ENCODE results near the gene BBC3.
"Not testable (repeated sequence)": the region's sequence is repeated elsewhere in the genome, so short reads cannot be mapped to it uniquely, and the experiment has no call there.

Gene BBC3, protein sequence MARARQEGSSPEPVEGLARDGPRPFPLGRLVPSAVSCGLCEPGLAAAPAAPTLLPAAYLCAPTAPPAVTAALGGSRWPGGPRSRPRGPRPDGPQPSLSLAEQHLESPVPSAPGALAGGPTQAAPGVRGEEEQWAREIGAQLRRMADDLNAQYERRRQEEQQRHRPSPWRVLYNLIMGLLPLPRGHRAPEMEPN

DNA sequence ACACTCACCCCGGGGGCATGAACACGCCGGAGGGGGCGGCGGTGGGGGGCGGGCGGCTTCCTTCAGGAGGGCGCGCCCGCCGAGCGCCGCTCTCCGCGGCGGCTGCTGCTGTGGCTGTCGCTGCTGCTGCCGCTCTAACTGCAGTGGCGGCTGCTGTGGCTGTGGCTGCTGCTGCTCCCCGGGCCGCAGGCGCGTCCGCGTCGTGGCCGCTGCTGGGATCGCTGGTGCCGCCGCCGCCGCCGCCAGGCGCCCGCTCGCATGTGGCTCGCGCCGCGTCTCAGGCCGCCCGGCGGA lies at the start of gene BBC3:
TSS of gene BBC3 (minus strand) at position 279 of the 294 bp plus-strand sequence. CDS start 2,768 bp downstream, outside the sequence.
- FAIRE-seq, result no peak

DNA sequence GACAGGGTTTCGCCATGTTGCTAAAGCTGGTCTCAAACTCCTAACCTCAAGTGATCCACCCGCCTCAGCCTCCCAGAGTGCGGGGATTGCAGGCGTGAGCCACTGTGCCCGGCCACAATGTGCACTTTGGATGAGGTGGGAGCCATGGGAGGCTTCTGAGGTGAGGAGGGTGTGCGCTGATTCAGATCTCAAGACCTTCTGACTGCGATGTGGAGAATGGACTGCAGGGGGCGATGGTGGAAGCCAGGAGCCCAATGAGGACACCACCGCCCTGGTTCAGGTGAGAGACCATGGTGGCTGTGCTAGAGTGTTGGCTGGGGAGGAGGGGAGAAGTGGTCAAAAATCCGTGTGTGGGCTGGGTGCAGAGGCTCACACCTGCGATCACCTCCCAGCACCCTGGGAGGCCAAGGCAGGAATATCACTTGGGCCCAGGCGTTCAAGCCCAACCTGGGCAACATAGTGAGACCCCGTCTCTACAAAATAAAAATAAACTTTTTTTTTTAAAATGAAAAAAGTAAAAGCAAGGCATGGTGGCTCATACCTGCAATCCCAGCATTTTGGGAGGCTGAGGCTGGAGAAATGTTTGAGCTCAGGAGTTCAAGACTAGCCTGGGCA lies 49.3 kb upstream of the BBC3 start:
- no peak for FAIRE-seq

- FAIRE-seq, result not testable (repeated sequence)
Measured at GRCh38 chr19:47276513-47276912, 45.5 kb upstream of the BBC3 start.

DNA sequence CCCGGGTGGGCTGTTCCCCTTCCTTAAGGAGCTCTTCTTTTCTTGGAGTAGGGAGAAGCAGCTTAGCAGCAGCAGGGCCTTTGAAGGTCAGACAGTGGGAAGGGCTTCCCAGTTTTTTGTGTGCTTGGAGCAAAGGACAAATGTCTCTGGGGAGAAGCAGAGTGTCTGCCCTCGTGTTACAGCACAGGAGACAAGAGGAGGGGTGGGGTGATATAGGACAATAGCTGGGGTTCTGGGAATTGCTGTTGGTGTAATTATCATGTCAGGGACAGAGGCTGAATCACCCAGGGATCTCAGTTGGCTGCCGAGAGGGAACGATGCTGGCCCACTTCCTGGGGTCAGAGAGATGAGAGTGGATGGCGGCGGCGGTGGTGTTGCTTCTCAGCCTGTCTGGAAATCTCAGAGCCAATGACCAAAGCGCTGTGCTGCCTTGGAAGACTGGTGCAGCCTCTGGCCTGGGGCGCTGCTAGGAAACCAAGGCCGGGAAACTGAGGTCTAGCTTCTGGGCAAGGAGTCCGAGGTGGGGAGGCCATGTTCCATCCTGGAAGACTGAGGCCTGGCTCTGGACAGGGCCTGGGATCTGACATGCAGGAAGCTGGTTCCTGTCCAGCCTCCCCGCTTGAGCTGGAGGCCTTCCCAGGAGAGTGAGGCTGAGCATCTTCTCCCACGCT lies 44.9 kb upstream of the BBC3 start:
- no peak for FAIRE-seq

DNA sequence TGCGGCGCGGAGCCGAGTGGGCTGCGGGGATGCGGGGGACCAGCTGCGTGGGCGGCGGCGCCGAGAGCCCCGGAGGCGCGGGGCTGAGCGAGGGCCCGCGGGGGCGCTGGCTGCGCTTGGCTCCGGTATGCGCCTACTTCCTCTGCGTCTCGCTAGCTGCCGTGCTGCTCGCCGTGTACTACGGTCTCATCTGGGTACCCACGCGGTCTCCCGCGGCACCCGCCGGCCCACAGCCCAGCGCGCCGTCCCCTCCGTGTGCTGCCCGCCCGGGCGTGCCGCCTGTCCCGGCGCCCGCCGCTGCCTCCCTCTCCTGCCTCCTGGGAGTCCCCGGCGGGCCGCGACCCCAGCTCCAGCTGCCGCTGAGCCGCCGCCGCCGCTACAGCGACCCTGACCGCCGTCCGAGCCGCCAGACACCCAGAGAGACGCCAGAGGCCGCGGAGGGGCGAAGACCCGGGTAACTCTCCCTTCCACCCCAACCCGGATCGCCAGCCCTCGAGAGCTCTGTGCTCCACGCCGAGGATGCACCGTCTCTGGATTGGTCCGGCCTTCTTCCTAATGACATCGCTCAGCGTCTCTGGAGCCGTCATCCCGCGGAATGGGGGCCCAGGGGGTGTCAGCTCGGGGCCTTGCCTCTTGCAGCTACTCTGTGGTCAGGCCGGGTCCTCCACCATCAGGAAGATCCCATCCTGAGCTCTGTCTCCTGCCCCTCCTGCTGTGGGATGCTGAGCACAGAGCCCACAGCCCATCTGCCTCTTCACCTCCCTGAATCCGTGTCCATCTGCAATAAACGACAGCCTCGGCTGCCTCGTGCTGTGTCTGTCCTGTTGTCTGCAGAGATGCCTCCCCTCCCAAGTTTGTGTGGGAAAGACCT lies 44.1 kb upstream of the BBC3 start:
- FAIRE-seq, result no peak

GRCh38 chr19:47274071-47274890 lies 43.3 kb upstream of the BBC3 start, which contains the start of gene INAFM1:
Gene INAFM1, plus strand, starts transcription at chr19:47274885. Its CDS starts 35 bp downstream, at chr19:47274920.
- FAIRE-seq, result no peak

DNA sequence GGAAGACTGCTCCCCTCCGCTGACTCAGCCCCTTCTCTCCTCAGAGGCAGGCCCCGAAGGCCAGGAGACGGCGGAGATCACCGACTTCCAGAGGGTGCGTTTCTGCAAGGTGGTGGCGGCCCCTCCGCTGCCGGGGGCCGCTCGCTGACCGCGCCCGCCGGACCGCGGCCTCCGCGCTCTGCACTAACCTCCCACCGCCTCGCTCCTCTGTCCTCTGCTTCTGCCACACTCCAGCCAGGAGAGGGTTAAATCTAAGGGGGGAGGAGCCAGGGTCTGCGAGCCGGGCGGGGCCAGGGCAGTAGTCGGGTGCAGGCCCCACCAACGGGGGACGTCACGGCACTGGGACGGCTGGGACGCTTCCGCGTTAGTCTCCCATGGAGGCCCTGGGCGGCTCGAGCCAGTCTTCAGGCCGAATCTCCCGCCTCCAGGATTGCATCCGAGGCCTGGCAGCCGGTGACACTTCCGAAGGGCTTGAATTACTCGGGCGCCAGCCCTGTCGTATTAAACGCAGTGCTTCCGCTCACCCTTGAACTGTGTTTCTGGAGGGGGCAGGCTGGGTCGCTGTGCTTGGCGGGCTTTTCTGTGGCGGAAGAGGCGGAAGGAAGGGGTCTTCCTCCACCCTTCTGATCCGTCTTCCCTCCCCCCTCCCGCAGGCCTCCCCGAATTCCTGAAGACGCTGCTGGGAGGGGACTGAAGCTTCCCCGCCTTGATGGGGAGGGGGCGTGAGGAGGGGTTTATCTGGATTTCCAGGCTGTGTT lies 42.5 kb upstream of the BBC3 start:
- no peak for FAIRE-seq

DNA sequence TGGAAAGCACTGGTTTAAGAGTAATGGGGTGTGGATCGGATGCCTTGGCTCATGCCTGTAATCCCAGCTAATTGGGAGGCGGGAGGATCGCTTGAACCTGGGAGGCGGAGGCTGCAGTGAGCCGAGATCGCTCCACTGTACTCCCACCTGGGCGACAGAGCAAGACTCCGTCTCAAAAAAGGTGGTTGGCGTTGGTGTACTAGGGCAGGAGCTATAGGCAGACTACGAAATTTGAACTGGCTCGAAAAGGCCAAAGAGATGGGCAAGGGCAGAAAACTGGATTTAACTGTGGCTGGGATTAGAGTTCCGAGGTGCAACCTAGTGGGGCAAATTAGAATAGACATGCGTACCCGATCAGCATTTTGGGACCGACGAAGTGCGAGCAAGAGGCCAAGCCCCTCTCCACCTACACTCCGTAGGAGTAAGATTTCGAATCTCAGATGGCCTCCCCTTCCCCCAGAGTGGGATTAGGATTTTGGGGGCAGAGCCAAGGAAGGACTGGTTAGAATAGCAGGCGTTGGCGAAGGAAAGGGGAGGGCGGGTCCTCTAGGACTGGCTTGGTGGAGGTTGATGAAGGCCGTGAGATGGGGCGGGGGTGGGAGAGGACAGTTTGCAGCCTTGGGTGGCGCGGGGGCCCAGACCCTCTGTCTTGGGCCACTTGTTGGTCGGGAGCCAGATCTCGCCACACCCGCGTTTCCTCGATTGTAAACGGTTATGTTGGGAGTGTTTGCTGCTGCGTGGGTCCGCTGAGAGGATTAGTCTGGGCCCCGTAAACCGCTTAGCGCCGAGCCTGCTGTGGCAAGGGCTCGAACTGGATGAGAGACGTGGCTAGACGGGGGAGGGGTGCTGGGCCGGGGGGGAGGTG lies 41.7 kb upstream of the BBC3 start:
- FAIRE-seq, result no peak

- no peak for FAIRE-seq
Measured at GRCh38 chr19:47271949-47272348, 41.0 kb upstream of the BBC3 start.

GRCh38 chr19:47270408-47270807 lies 39.4 kb upstream of the BBC3 start:
- FAIRE-seq, result no peak

DNA sequence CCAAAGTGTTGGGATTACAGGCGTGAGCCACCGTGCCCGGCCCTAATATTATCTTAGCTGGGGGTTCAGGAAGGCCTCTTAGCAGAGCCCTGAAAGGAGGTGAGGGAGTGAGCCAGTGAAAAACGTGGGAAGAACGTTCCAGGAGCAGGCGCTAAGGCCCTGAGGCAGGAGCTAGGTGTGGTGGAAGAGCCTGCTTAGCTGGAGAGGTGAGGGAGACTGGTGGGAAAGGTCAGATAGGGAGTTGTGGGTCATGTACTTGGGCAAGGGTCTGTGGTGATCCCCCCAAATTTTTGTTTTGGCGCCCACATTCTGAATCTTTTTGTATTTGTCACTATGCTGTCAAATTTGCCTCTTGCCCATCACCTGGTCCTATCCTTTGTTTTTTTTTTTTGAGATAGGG lies 38.6 kb upstream of the BBC3 start:
- no peak for FAIRE-seq

- no peak for FAIRE-seq
Measured at GRCh38 chr19:47268028-47268427, 37.0 kb upstream of the BBC3 start.

DNA sequence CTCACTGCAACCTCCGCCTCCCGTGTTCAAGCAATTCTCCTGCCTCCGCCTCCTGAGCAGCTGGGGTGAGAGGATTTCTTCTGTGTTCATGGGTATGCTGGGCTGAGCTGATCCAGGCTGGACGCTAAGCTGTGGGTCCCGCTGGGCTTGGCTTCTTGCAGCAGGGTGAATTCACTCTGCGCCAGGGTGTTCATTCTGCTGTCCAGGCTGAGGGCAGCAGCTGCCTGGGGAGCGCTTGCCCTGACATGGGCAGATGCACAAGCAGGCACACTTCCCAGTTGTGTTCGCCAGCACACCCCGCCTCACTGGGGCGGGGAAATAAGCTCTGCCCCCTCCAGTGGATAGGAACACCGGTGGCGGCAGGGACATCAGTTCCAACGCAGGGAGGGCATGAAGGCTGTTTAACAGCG lies 36.4 kb upstream of the BBC3 start:
- FAIRE-seq, result no peak

GRCh38 chr19:47266401-47266941 lies 35.5 kb upstream of the BBC3 start:
- FAIRE-seq, result no peak

DNA sequence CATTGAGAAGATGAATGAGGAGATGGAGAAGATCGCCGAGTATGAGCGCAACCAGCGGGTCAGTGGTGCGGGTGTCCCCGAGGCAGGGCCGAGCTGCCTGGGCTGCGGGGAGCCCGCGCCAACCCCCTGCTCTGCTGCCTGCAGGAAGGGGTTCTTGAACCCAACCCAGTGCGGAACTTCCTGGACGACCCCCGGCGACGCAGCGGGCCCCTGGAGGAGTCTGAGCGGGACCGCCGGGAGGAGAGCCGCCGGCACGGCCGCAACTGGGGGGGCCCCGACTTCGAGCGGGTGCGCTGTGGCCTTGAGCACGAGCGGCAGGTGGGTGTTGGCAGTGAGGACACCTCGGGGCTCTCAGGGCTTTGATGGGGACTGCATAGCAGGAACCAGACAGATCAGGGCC lies 33.6 kb upstream of the BBC3 start:
- FAIRE-seq, result no peak

DNA sequence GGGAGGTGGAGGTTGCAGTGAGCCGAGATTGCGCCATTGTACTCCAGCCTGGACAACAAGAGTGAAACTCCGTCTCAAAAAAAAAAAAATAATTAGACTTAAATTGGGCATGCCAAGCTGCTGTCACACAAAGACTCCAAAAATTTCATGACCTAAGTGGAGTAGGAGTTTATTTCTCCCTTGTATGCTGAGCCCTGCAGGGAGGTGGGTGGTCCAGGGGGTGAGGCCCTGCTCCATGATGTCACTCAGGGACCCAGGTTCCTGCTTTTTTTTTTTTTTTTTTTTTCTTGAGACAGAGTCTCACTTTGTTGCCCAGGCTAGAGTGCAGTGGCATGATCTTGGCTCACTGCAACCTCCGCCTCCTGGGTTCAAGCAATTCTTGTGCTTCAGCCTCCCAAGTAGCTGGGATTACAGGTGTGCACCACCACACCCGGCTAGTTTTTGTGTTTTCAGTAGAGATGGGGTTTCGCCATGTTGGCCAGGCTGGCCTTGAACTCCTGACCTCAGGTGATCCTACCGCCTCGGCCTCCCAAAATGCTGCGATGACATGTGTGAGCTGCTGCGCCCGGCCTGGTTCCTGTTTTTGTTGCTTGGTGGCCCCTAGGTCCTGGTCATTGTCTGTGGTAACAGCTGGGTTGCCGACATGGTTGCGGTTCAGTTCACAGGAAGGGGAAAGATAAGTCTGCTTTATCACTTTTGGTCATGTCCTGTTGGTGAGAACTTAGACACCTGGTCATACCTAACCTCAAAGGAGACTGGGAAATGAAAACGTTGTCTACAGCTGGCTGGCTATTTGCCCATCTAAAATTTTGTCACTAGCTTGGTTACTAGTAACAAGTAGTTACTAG lies 31.2 kb upstream of the BBC3 start:
- not testable (repeated sequence) for FAIRE-seq

DNA sequence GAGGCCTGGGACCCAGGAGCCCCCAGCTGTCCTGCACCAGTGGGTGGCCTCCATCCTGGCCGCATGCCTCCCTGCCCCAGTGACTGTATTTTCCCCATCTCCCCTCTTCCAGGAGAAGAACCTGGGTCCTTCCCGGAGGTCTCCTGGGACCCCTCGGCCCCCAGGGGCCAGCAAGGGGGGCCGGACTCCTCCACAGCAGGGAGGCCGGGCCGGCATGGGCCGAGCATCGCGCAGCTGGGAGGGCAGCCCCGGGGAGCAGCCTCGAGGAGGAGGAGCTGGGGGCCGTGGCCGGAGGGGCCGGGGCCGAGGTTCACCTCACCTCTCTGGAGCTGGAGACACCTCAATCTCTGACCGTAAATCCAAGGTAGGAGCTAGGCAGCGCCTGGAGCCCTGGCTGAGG lies 29.5 kb upstream of the BBC3 start:
- no peak for FAIRE-seq

DNA sequence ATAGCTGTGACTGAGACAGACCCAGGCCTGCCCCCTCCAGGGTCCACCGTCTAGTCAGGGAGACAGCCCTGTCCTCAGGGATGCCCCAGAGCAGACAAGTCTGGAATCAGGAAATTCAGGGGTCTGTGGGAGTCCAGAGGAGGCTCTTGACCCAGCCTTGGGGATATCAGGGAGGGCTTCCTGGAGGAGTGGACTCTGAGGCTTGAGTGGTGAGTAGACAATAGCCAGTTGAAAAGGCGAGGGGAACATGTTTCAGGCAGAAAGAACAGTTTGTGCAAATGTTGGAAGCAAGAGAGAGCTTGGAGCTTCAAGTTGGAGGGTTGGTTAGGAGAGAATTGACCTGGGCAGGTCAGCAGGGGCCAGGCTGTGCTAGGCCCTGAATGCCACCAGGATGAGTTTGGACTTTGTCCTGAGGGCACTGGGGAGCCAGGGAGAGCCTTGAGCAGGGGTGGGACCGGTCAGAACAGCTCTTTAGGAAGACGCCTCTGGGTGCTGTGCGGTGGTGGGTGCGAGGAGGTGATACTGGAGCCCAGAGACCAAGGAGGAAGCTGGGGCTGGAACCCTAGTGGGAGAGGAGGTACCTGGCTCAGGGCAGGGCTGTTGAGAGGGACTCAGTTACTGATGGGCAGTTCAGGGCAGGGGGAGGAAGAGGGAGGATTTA lies 28.0 kb upstream of the BBC3 start:
- no peak for FAIRE-seq

GRCh38 chr19:47258434-47258833 lies 27.4 kb upstream of the BBC3 start:
- FAIRE-seq, result no peak

Measured in colon (tissue), 2 donors.